ENCODE measurements around the gene MAP4K4. TPM values are rescaled to one million over a fixed set of nuclear protein-coding genes. Genes with fewer than 3 reads are reported as not detected.
A peak's percentile ranks its signal among the peaks of the same experiment; 100 is the strongest.

MAP4K4 gene
- total and polyA plus RNA-seq, 4 donors = 106 to 363 (median 200) TPM

DNA sequence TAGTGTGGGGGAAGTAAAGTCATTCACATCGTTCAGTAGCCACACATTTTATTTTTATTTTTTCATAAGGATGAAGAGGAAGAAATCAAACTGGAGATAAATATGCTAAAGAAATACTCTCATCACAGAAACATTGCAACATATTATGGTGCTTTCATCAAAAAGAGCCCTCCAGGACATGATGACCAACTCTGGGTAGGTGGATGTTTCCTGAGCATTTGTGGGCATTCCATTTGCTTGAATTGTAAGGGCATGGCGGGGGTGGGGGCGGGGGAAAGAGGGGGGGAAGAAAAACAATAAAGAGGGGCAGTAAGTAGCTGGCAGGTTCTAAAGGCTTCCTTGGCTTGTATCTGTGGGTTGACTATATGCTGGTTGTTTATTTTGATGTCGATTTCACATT is 126.4 kb downstream of the MAP4K4 start:
- Histone ChIP-seq H3K27me3 (ENCODE audit: control insufficient read depth, insufficient read depth, low read length) (no peaks in the 10 kb centered on the region), H3K9me3 (ENCODE audit: control insufficient read depth, insufficient read depth, low read length) (no peaks in the 10 kb centered on the region), H3K36me3 (ENCODE audit: control insufficient read depth, insufficient read depth, low read length) (no peaks in the 10 kb centered on the region), H3K4me1 (ENCODE audit: control insufficient read depth, insufficient read depth, low read length) (peaks cover 7% of the 10 kb centered on the region), H3K4me3 (ENCODE audit: low read depth, low read length) (no peak overlapping the region), H3K27ac (ENCODE audit: low read depth, low read length) (no peak overlapping the region)
- no peak for DNase-seq (ENCODE audit: low read depth in 4 of 6, low spot score in 6 of 6)
- 100% methylated on average over 1 of the region's 4 CpGs for WGBS (ENCODE audit: insufficient coverage)

DNA sequence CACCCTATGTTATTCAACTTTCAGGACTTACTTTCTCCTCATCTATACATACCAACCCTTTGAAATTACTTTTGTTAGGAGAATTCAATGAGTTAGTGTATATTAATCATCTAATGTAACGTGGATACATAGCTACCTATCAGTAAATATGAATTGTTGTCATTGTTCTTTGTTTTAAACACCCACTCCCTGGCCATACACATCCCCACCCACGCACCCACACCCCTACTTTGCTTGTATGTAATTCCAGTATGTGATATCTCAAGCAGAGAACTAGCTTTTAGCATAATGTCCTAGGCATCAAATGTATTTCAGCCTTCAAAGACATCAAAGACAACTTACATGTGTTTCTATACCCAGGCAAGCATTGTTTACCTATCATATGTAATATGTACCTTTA is 129.2 kb downstream of the MAP4K4 start:
- H3K27me3 ChIP-seq (ENCODE audit: control insufficient read depth, insufficient read depth, low read length) = no peaks in the 10 kb centered on the region
- no peak overlapping the region for H3K27ac ChIP-seq (ENCODE audit: low read depth, low read length)
- H3K36me3 ChIP-seq (ENCODE audit: control insufficient read depth, insufficient read depth, low read length) = peaks cover 7% of the 10 kb centered on the region
- no peaks in the 10 kb centered on the region for H3K9me3 ChIP-seq (ENCODE audit: control insufficient read depth, insufficient read depth, low read length)
- no CpG with 5 or more reads among the region's 2 CpGs for WGBS (ENCODE audit: insufficient coverage)
- no peak overlapping the region for H3K4me3 ChIP-seq (ENCODE audit: low read depth, low read length)
- peaks cover 13% of the 10 kb centered on the region for H3K4me1 ChIP-seq (ENCODE audit: control insufficient read depth, insufficient read depth, low read length)
- DNase-seq (ENCODE audit: low read depth in 4 of 6, low spot score in 6 of 6) = no peak

DNA sequence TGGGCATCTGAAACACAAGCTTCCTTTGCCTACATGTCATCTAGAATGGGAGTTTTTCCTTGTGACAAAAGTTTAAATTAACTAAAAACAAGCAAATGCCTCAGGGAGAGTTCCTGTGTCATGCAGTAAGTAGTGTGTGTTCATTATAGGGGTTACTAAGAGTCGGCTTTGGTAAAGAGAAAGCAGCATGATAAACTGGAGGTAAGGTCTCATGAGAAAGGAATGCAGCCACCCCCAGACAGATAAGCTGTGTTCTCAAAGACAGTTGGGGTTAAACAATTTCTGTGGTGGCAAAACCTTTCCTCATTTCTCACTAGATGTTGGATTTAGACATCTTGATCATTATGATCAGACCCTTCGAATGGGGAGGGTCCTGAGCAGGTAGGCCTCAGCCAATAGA is 129.7 kb downstream of the MAP4K4 start:
- WGBS (ENCODE audit: insufficient coverage) = 100% methylated on average over 1 of the region's 2 CpGs
- no peak overlapping the region for H3K4me3 ChIP-seq (ENCODE audit: low read depth, low read length)
- H3K4me1 ChIP-seq (ENCODE audit: control insufficient read depth, insufficient read depth, low read length) = peaks cover 14% of the 10 kb centered on the region
- peaks cover 7% of the 10 kb centered on the region for H3K36me3 ChIP-seq (ENCODE audit: control insufficient read depth, insufficient read depth, low read length)
- H3K9me3 ChIP-seq (ENCODE audit: control insufficient read depth, insufficient read depth, low read length) = no peaks in the 10 kb centered on the region
- no peaks in the 10 kb centered on the region for H3K27me3 ChIP-seq (ENCODE audit: control insufficient read depth, insufficient read depth, low read length)
- DNase-seq (ENCODE audit: low read depth in 4 of 6, low spot score in 6 of 6) = no peak
- no peak overlapping the region for H3K27ac ChIP-seq (ENCODE audit: low read depth, low read length)

DNA sequence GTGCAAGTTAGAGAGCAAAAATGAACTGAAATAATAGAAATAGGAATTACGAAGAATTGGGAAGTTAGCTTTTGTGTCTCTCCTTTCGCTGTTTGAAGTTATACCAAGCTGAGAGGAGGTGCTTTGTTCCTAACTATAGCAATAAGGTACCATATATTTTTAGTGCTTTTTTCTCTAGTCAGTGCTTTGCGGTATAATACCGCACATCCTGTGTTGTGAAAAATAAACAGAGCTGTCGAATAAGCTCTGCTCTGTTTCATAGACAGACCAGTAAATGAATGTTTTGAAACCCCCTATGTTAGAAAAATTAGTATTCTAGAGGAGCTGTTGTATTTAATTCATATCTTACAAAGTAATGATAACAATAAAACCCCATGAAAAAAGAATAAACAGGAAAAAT is 130.8 kb downstream of the MAP4K4 start:
- Histone ChIP-seq H3K9me3 (ENCODE audit: control insufficient read depth, insufficient read depth, low read length) (no peaks in the 10 kb centered on the region), H3K27me3 (ENCODE audit: control insufficient read depth, insufficient read depth, low read length) (no peaks in the 10 kb centered on the region), H3K4me1 (ENCODE audit: control insufficient read depth, insufficient read depth, low read length) (peaks cover 14% of the 10 kb centered on the region), H3K4me3 (ENCODE audit: low read depth, low read length) (no peak overlapping the region), H3K36me3 (ENCODE audit: control insufficient read depth, insufficient read depth, low read length) (peaks cover 11% of the 10 kb centered on the region), H3K27ac (ENCODE audit: low read depth, low read length) (no peak overlapping the region)
- no peak for DNase-seq (ENCODE audit: low read depth in 4 of 6, low spot score in 6 of 6)
- WGBS (ENCODE audit: insufficient coverage) = no CpG with 5 or more reads among the region's 5 CpGs

DNA sequence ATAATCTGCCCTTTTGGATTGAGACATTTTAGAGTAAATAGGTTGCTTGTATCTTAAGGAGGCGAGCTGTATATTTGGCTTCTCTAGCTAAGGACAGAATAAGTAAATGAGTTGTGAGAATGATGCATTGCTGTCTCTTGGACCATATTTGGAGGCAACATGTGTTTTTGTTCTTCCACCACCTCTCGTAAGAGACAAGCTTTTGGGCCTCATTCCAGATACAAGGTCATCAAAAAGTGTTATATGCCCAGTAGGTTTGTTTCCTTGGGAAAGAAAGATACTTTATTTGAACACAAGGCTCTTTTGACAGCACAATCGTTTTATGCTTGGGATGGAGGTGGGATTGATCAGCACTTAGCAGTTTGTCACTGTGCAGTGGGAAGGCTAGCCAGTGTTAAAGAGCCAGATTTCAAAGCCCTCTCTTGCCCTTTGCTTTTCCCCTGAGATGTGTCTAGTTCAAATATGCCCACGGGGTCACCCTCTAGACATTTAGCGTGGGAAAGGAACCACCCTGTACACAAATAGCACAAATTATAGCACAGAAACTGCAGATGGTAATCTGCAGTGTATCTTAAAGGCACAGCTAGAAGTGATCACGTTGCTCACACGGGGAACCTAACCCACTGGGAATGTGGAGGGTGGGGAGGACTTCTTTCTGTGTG is 131.3 kb downstream of the MAP4K4 start:
- no peak overlapping the region for H3K27ac ChIP-seq (ENCODE audit: low read depth, low read length)
- DNase-seq (ENCODE audit: low read depth in 4 of 6, low spot score in 6 of 6) = peak in 1 of 6 donors; percentile 27
- H3K36me3 ChIP-seq (ENCODE audit: control insufficient read depth, insufficient read depth, low read length) = peaks cover 11% of the 10 kb centered on the region
- peaks cover 11% of the 10 kb centered on the region for H3K4me1 ChIP-seq (ENCODE audit: control insufficient read depth, insufficient read depth, low read length)
- WGBS (ENCODE audit: insufficient coverage) = 49% methylated on average over 3 of the region's 7 CpGs
- no peak overlapping the region for H3K4me3 ChIP-seq (ENCODE audit: low read depth, low read length)
- H3K9me3 ChIP-seq (ENCODE audit: control insufficient read depth, insufficient read depth, low read length) = no peaks in the 10 kb centered on the region
- H3K27me3 ChIP-seq (ENCODE audit: control insufficient read depth, insufficient read depth, low read length) = no peaks in the 10 kb centered on the region

- no peak overlapping the region for H3K4me3 ChIP-seq (ENCODE audit: low read depth, low read length)
- no peaks in the 10 kb centered on the region for H3K27me3 ChIP-seq (ENCODE audit: control insufficient read depth, insufficient read depth, low read length)
- no peak for DNase-seq (ENCODE audit: low read depth in 4 of 6, low spot score in 6 of 6)
- peaks cover 11% of the 10 kb centered on the region for H3K4me1 ChIP-seq (ENCODE audit: control insufficient read depth, insufficient read depth, low read length)
- H3K36me3 ChIP-seq (ENCODE audit: control insufficient read depth, insufficient read depth, low read length) = peaks cover 11% of the 10 kb centered on the region
- H3K9me3 ChIP-seq (ENCODE audit: control insufficient read depth, insufficient read depth, low read length) = no peaks in the 10 kb centered on the region
- WGBS (ENCODE audit: insufficient coverage) = 100% methylated on average over 2 of the region's 3 CpGs
- no peak overlapping the region for H3K27ac ChIP-seq (ENCODE audit: low read depth, low read length)
Observed at GRCh38 chr2:101829429-101829828, 131.9 kb downstream of the MAP4K4 start.

DNA sequence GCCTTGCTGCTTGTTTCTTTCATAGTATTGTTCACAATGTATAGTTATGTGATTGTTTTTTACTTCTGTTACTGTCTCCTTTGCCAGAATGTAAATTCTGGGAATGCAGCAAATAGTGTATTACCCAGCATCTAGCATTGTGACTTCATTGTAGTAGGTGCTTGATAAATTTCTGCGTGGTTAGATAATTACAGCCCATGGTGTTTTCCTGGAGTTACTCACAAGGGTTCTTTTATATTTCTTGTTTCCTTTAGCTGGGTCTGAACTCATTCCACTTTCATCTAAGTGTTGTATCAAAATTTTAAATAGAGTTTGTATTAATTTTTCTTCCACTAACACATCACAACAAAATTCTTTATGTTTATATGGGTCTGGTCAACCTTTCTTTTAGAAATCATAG is 132.6 kb downstream of the MAP4K4 start:
- H3K27ac ChIP-seq (ENCODE audit: low read depth, low read length) = no peak overlapping the region
- no peaks in the 10 kb centered on the region for H3K9me3 ChIP-seq (ENCODE audit: control insufficient read depth, insufficient read depth, low read length)
- no CpG with 5 or more reads among the region's 1 CpG for WGBS (ENCODE audit: insufficient coverage)
- peaks cover 11% of the 10 kb centered on the region for H3K4me1 ChIP-seq (ENCODE audit: control insufficient read depth, insufficient read depth, low read length)
- peaks cover 11% of the 10 kb centered on the region for H3K36me3 ChIP-seq (ENCODE audit: control insufficient read depth, insufficient read depth, low read length)
- H3K4me3 ChIP-seq (ENCODE audit: low read depth, low read length) = no peak overlapping the region
- H3K27me3 ChIP-seq (ENCODE audit: control insufficient read depth, insufficient read depth, low read length) = no peaks in the 10 kb centered on the region
- no peak for DNase-seq (ENCODE audit: low read depth in 4 of 6, low spot score in 6 of 6)

DNA sequence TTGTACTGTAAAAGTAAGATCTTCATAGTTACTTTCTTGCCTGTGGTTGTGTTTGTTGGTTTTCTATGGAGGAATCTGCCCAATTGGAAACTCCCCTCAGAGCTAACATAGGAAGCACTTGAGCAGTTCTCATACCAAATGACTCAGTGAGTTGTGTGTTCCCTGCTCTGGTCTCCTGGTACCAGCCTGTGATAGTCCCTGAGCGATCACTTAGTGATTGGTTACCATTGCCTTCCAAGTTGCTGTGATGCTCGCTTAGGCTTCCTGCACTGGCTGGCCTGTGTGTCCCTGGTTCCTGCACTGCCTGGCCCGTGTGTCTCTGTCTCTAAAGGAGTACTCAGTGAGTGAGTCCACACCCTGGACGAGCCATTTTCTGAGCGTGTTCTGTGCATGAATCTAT is 133.0 kb downstream of the MAP4K4 start:
- 94% methylated on average over 5 of the region's 5 CpGs for WGBS (ENCODE audit: insufficient coverage)
- peak overlapping the region; percentile 66 for H3K27ac ChIP-seq (ENCODE audit: low read depth, low read length)
- H3K9me3 ChIP-seq (ENCODE audit: control insufficient read depth, insufficient read depth, low read length) = no peaks in the 10 kb centered on the region
- H3K4me3 ChIP-seq (ENCODE audit: low read depth, low read length) = no peak overlapping the region
- DNase-seq (ENCODE audit: low read depth in 4 of 6, low spot score in 6 of 6) = no peak
- H3K27me3 ChIP-seq (ENCODE audit: control insufficient read depth, insufficient read depth, low read length) = no peaks in the 10 kb centered on the region
- peaks cover 11% of the 10 kb centered on the region for H3K4me1 ChIP-seq (ENCODE audit: control insufficient read depth, insufficient read depth, low read length)
- H3K36me3 ChIP-seq (ENCODE audit: control insufficient read depth, insufficient read depth, low read length) = peaks cover 11% of the 10 kb centered on the region

- peaks cover 11% of the 10 kb centered on the region for H3K36me3 ChIP-seq (ENCODE audit: control insufficient read depth, insufficient read depth, low read length)
- no peak overlapping the region for H3K4me3 ChIP-seq (ENCODE audit: low read depth, low read length)
- H3K4me1 ChIP-seq (ENCODE audit: control insufficient read depth, insufficient read depth, low read length) = peaks cover 11% of the 10 kb centered on the region
- no peaks in the 10 kb centered on the region for H3K9me3 ChIP-seq (ENCODE audit: control insufficient read depth, insufficient read depth, low read length)
- DNase-seq (ENCODE audit: low read depth in 4 of 6, low spot score in 6 of 6) = peak in 5 of 6 donors; percentile 58 to 94 (median 68)
- H3K27me3 ChIP-seq (ENCODE audit: control insufficient read depth, insufficient read depth, low read length) = no peaks in the 10 kb centered on the region
- peak overlapping the region; percentile 66 for H3K27ac ChIP-seq (ENCODE audit: low read depth, low read length)
- 62% methylated on average over 4 of the region's 5 CpGs for WGBS (ENCODE audit: insufficient coverage)
Observed at GRCh38 chr2:101831351-101831865, 133.9 kb downstream of the MAP4K4 start.

DNA sequence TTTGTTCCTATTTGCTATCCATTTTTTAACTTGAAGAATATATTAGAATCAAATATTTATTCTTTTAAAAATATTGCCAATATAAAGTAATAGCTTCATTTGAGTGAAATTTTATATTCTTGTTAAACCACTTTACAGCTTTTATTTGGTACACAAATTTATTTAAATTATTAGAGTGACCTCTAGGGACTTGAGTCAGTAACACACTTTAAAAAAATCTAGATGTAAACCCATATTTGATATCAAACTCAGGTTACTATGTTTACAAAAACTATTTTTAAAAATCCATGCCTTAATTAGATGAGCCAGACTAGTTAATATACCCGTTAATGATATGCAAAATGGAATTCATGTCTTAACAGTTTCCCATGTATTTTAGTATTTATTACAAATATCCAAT is 134.6 kb downstream of the MAP4K4 start:
- WGBS (ENCODE audit: insufficient coverage) = no CpG with 5 or more reads among the region's 1 CpG
- Histone ChIP-seq H3K4me1 (ENCODE audit: control insufficient read depth, insufficient read depth, low read length) (peaks cover 11% of the 10 kb centered on the region), H3K4me3 (ENCODE audit: low read depth, low read length) (no peak overlapping the region), H3K27me3 (ENCODE audit: control insufficient read depth, insufficient read depth, low read length) (no peaks in the 10 kb centered on the region), H3K36me3 (ENCODE audit: control insufficient read depth, insufficient read depth, low read length) (peaks cover 11% of the 10 kb centered on the region), H3K9me3 (ENCODE audit: control insufficient read depth, insufficient read depth, low read length) (no peaks in the 10 kb centered on the region), H3K27ac (ENCODE audit: low read depth, low read length) (peak overlapping the region; percentile 65)
- peak in 1 of 6 donors; percentile 50 for DNase-seq (ENCODE audit: low read depth in 4 of 6, low spot score in 6 of 6)

Measured in spinal cord (tissue), 10 donors.